ENCODE measurements around the gene KCNK10.

Gene KCNK10

DNA sequence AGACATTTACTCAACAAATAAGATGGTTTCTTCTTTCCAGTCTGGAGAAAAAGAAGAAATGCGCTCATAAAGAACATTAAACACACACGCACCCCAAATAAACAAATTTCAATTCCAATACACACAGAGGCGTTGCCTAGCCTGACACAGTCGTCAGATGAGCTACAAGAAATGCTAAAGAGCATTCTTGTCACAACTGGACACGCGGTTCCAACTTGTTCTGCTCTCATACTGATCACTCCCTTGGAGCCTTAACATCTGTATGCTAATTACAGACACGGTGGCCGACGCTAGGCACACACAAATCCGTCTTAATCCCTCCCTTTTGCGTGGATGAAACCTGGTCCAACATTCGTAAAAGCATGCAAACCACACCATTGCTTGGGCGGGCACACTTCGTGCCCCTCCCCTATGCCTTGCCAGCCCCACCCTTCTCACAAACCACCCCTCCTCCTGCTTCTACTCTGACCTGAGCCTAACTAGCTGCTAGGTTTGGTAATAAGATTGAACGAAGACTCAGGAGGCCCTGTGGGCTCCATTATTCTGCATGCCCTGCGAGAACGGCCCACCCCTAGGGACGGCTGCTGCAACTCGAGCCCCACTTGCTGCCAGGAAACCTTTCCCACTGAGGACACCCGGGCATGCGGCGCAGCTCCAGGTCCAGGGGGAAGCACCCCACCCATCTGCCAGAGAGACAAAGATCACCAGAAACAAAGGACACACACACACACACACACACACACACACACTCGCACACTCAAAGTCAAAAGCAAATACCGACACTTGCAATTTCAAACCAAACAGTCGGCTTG, 1.2 kb downstream of the KCNK10 start:
- peak in 18 of 56 donors; percentile 9 to 65 (median 30) for DNase-seq

DNA sequence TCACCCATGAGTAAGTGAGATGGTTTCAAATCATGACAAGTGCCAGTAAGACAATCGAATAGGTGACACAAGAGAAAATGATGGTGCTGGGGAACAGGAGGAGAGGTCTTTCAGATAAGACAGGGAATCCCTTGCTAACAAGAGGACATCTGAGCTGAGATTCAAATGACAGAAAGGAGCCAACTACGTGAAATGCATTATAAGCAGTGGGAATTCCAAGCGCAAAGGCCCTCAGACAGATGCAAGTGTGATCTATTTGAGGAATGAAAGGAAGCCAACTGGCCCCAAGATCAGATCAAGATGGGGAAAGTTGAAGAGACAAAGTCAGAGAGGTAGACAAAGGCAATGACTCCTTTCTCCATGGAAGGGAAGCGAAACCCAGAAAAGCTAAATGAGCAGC, 4.7 kb downstream of the KCNK10 start:
- DNase-seq, result no peak

DNA sequence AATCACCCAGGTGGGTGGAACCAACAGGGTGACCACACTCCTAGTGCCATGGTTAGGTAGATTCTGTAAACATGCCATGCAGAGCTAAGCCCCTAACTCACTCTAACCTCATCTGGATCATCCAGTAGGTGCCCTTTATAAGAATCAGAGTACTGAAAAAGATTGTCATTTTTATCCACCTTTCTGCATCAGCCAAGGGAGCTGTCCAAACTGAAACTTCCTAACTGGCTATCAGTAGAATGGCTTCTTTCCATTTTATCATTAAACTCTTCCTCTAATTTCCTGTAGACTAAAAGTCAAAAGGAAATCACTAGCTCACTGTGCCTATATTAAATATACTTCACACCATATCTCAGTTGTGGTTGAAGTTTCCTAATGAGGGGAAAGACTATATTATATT, 6.5 kb downstream of the KCNK10 start:
- no peak for DNase-seq

- peak in 11 of 56 donors; percentile 5 to 36 (median 19) for DNase-seq
Measured at GRCh38 chr14:88312257-88312656, 10.8 kb downstream of the KCNK10 start.

- no peak for DNase-seq
Measured at GRCh38 chr14:88311780-88312179, 11.3 kb downstream of the KCNK10 start.

DNA sequence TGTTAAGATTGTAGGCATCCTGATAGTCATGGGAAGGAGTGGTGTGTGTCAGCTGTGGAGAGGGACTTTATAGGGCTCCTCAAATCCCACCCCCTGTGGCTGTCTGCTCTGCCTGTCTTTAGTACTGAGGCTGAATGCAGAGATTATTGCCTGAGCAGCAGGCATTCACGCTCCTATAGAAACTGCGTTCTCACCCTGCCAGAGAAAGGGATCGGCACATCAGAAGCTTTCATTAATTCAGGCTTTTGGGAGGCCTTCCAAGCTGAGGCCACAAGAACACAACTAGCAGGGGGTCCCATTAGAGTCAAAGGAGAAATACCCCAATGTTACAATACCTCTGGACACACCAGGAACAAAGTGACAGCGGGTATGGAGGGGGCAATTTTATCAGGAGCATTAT, 12.6 kb downstream of the KCNK10 start:
- DNase-seq, result no peak

DNA sequence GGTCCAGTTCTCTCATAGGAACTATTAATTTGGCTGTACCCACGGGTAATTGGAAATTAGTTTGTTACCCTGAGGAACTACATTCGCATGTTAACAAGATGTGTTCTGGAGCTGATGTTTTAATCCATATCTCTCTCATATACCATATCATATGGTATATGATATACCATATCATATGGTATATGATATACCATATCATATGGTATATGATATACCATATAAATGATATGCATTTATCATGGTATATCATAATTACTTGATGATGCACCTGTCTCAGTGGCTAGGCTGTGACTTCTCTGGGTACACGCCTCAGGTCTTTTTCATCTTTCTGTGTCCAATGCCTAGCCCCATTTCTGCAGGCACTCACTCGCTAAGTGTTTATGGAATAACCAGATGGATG, 13.0 kb downstream of the KCNK10 start:
- DNase-seq, result no peak

GRCh38 chr14:88305528-88306322, 17.3 kb downstream of the KCNK10 start:
- no peak for DNase-seq

DNA sequence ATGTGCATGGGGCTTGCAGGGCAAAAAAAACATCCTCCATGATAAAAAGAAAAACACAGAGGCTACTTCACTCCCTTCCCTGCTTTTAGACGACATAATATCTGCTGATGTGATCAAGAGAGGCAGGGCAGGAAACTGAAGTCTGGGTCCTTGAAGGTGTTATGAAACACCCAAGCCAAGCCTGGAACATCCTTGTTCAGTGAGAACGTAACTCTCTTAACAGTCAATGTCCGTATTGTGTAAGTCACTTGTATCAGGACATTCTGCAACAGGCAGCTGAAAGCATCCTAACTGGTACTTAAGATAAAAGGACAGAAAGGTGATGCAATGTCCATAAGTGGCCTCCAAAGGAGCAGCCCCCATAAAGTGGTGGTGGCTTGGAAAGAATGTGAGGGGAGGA, 20.0 kb downstream of the KCNK10 start:
- no peak for DNase-seq

- DNase-seq, result no peak
Measured at GRCh38 chr14:88301381-88301780, 21.7 kb downstream of the KCNK10 start.

DNA sequence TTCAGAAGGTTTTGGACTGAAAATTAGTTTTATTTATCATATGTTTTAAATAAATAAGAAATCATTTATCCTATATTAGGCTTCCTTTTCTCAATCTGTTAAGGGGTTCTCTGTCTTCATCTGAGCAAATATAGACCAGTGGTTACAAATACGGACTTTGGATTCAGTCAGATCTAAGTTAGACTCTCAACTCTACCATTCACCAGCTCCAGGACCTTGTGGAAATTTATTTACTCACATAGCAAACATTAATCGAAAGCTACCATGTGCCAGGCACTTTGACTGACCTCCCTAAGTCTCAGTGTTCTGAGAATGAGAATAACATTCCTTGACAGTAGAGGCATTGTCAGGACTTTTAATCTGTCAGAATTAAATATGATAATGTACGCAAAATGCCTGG, 22.3 kb downstream of the KCNK10 start:
- no peak for DNase-seq

GRCh38 chr14:88299865-88300530, 23.1 kb downstream of the KCNK10 start:
- peak in 1 of 56 donors; percentile 41 for DNase-seq

DNA sequence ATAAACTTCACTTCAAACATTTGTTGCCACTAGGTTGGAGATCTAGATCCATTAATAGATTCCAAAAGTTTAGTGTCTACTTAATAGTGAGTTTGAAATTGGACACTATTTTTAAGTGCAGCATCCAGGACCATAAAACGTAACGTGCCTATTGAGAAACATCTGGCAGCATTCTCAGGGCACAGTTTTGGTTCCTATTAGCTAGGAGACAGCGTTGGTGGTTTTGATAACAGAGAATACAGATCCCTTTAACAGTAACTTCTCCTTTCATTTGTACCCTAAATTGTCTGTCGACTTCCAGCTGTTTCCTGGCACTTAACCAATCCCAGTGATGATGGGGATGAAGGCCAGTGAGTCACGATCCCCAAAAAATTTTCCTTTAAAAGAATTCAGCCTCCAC, 25.8 kb downstream of the KCNK10 start:
- no peak for DNase-seq

DNA sequence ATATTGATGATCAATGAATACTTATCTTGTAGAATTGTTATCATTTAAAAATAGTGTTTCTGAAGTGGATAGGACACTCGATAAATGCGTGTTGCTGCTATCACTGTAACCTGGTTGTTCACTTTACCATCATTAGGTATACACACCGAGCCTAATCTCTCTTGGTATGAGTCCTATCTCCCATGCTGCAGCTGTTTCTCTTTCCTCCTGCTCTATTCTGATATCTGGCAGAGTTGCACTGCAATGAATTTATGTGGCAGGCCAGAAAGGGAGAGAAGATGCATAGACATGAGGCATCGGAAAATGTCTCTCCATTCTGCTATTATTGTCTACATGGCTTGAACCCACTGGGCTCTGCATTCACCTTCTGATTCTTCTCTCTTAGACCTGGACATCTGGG, 26.7 kb downstream of the KCNK10 start:
- no peak for DNase-seq

- DNase-seq, result no peak
Measured at GRCh38 chr14:88289996-88290395, 33.1 kb downstream of the KCNK10 start.

- DNase-seq, result no peak
Measured at GRCh38 chr14:88289234-88289633, 33.8 kb downstream of the KCNK10 start.

DNA sequence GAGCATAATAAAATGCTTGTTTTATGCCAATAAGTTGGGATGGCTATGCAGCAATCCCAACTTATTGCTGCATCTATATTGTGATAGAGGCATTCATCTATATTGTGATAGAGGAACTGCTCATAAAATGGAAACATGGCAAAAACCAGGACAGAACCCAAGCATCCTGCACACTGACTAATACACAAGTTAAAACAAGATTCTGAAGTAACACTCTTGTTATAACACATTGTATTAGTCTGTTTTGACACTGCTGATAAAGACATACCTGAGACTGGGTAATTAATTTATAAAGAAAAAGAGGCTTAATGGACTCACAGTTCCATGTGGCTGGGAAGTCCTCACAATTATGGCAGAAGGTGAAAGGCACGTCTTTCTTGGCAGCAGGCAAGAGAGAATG, 36.8 kb downstream of the KCNK10 start:
- no peak for DNase-seq

DNA sequence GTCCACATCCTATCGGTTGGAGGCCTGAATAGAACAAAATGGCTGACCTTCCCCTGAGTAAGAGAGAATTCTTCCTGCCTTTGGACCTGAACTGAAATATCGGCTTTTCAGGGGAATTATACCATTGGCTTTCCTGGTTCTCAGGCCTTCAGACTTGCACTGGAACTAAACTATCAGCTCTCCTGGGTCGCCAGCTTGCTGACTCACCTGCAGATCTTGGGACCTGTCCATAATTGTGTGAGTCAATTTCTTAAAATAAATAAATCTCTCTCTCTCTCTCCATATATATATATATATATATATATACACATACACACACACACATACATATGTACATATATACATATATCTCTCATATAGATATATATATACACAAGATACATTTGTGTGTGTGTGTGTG, 41.6 kb downstream of the KCNK10 start:
- DNase-seq, result no peak

GRCh38 chr14:88276923-88277596, 46.0 kb downstream of the KCNK10 start:
- DNase-seq, result no peak

- no peak for DNase-seq
Measured at GRCh38 chr14:88272390-88273269, 50.4 kb downstream of the KCNK10 start.

DNA sequence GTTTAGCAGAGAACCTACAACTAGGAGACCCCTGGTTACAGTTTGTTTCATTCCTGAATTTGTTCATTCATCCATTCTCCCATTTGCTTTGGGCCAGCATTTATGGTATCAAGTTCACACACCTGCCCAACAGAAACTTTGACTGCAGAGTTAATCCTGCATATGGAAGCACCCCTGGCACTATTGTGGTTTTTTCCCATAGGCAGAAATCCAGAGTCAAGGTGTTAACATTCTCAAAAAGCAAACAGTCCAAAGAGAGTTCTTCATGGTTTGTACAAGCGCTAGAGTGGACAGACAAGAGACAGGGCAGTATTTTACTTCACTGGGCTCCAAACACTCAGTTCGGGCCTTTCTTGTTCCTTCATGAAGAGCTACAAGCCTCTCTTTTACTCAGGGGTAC, 51.9 kb downstream of the KCNK10 start:
- DNase-seq, result no peak

Measured in amygdala (tissue), 56 donors.